BE2C (cell line): Measurements from ENCODE around the gene NLN.
A peak's percentile ranks its signal among the peaks of the same experiment; 100 is the strongest.

ENCODE experiments used
- DNase-seq: peaks from one replicate; pipeline ENCODE4 v3.0.0-alpha.2; 2020
- H3K27me3 ChIP-seq: fragments of 250-450 bp; sonication (Bioruptor Pico); 2 replicates; pipeline ENCODE4 v1.5.1; 2020; ENCODE audit warnings: mild to moderate bottlenecking
- H3K36me3 ChIP-seq: fragments of 250-450 bp; sonication (Bioruptor Pico); 2 replicates; pipeline ENCODE4 v1.5.1; 2020; ENCODE audit warnings: mild to moderate bottlenecking
- H3K4me1 ChIP-seq: fragments of 250-450 bp; sonication (Bioruptor Pico); 2 replicates; pipeline ENCODE4 v1.5.1; 2020
- H3K4me3 ChIP-seq: 2 replicates; pipeline ENCODE4 v1.5.1; 2011; ENCODE audit warnings: low read depth, low read length
- H3K9me3 ChIP-seq: fragments of 250-450 bp; sonication (Bioruptor Pico); 2 replicates; pipeline ENCODE4 v1.5.1; 2020
- TF ChIP-seq, protein P1 (sequence below): IDR thresholded peaks from 2 replicates; pipeline ENCODE4 v1.5.1; 2012; ENCODE audit warnings: mild to moderate bottlenecking, low read depth, low read length

The NLN gene

DNA sequence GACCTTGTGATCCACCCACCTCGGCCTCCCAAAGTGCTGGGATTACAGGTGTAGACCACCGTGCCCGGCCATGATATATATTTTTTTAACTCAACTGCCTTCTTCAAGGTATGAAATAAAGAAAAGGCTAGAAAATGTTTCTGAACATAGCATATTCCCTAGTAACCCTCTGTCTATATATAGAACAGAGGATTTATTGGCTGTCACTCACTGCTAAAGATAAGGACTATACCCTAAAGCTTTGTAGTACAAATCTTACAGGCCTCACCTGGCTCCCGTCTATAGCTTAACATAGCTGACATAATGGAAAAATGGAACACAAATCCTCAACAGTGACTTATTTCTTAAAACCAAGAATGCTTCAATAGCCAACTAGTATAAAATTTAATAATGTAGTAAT is 14.3 kb upstream of the NLN start:
- no peak for DNase-seq
- no peaks in the 10 kb centered on the region for H3K27me3 ChIP-seq
- no peaks in the 10 kb centered on the region for H3K9me3 ChIP-seq
- H3K4me3 ChIP-seq: no peak overlapping the region
- peaks cover 14% of the 10 kb centered on the region for H3K36me3 ChIP-seq
- H3K4me1 ChIP-seq: peaks cover 3% of the 10 kb centered on the region
- TF ChIP-seq, protein P1, sequence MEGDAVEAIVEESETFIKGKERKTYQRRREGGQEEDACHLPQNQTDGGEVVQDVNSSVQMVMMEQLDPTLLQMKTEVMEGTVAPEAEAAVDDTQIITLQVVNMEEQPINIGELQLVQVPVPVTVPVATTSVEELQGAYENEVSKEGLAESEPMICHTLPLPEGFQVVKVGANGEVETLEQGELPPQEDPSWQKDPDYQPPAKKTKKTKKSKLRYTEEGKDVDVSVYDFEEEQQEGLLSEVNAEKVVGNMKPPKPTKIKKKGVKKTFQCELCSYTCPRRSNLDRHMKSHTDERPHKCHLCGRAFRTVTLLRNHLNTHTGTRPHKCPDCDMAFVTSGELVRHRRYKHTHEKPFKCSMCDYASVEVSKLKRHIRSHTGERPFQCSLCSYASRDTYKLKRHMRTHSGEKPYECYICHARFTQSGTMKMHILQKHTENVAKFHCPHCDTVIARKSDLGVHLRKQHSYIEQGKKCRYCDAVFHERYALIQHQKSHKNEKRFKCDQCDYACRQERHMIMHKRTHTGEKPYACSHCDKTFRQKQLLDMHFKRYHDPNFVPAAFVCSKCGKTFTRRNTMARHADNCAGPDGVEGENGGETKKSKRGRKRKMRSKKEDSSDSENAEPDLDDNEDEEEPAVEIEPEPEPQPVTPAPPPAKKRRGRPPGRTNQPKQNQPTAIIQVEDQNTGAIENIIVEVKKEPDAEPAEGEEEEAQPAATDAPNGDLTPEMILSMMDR: no peak

DNA sequence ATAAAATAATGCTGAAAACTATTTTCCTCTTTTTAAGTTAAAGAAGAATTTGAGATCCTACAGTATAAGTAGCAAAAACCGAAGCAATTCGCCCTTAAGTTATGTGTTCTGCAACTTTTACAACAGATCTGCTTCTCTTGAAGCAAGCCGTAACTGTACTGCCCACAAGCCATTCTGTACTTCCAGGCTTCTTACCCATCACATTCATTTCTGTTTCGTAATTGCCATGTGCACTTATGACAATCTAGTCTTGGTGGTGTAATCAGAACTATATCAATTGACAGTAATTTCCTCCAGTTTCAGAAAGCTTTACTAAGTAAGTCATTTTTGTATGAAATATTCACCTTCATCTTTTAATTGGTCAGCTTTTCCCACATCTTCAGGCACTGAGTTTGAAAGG is 13.9 kb upstream of the NLN start:
- H3K9me3 ChIP-seq: no peaks in the 10 kb centered on the region
- TF ChIP-seq, protein P1: no peak
- H3K27me3 ChIP-seq: no peaks in the 10 kb centered on the region
- no peak overlapping the region for H3K4me3 ChIP-seq
- no peak for DNase-seq
- H3K36me3 ChIP-seq: peaks cover 14% of the 10 kb centered on the region
- H3K4me1 ChIP-seq: peaks cover 3% of the 10 kb centered on the region

DNA sequence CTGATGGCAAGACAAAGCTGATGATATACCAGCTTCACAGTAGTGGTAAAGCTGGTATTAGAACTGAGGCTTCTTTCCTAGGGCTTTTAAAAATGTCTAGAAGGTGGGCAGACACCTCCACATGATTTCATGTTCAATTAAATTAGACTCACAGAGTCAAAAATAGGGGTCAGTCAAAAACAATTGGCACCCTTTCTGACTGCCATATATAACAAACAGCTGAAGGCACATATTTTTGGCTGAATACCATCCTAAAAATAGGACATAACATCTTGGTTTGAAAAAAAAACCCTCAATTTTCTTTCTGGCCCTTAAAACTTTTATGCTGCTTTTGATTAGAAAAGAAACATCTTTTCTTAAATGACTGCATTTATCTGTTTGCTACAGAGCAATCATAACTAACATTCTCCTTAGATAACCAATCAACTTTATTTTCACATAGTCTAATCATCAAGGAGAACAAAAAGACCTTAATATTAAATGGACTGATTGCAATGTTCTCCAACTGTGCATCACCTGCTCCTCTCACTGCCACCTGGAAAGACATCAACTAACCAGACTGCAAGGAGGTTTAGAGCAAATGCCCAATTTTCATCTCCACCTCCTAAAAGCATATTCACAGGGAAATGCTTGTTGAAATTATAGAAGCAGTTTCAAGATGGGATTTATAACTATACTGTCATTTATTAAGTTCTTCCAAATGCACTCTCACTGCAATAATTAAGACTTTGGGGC is 3.3 kb upstream of the NLN start:
- Histone ChIP-seq H3K27me3 (no peaks in the 10 kb centered on the region), H3K36me3 (peaks cover 19% of the 10 kb centered on the region), H3K4me3 (no peak overlapping the region), H3K4me1 (no peaks in the 10 kb centered on the region), H3K9me3 (no peaks in the 10 kb centered on the region)
- no peak for DNase-seq
- TF ChIP-seq, protein P1: no peak

DNA sequence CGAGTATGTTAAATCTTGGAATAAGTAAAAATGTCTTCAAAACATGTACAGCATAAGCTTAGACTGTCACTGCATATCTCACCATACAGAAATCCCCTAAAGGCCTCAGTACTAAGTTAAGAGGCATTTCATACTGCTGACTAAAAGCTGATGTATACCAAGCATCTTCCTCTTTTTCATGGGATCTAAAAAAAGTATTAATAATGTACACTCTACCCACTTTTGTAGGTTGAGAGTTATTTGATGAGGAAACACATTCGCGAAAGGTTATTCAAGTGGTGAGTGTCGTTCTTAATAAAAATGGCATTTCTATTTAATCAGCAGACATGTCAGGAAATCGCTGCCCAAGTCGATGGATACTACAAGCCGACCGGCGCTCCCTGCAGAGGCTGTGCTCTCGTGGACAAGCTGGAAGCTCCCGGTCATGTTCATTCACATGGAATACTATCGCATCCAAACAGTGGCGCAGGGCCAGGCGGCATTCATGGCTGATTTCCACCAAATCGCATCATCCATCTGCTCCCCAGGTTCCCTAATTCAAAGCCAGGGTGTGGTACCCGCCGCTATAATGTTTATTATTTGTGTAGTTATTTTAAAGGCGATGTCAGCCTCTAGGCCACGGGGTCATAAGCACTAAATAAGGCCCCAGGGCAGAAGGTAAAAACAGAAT is 820 bp upstream of the NLN start:
- peak; percentile 74 for DNase-seq
- no peaks in the 10 kb centered on the region for H3K4me1 ChIP-seq

DNA sequence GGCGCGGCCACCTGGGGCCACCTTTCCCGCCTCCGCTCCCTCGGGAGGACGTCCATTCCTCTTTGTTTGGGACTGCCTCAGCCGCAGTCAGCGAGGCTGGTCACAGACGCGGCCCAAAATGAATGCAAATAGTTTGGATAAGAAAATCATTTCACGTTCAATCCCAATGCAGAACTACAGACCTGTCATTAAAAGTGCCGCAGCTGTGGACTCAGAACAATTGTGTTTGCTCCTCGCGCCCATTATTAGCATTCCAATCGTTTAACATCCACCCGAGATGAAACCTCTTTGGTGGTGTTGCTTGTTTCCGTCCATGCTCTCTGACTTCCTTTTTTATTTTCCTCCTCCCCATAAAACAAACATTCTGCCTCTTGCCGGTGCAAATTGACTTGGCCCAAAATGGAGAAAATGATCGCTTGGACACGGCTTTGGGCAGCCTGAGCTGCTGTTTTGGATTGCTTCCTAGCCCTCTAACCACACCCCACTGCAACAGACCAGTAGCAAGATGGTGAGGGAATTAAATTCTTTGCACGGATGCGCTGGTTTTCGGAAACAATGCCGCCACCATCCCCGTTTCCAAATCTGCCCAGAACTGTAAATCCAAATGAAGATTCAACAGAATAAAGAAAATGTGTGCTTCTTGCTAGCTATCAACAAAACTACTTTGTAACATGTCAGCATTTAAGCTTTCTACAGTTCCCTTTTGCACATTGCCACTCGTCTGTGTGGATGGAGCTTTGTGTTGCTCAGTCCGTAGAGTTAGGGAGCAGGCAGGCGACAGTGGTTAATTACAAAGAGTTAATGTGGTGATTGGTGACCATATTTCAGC is 784 bp downstream of the NLN start:
- peak; percentile 44 for DNase-seq
- TF ChIP-seq, protein P1: no peak
- Histone ChIP-seq H3K27me3 (no peaks in the 10 kb centered on the region), H3K4me3 (peak overlapping the region; percentile 77), H3K4me1 (peaks cover 4% of the 10 kb centered on the region; the same call in 1 of the 2 replicates), H3K9me3 (no peaks in the 10 kb centered on the region), H3K36me3 (peaks cover 11% of the 10 kb centered on the region)

More for the DNA sequence above, 820 bp upstream of the NLN start:
- H3K9me3 ChIP-seq: no peaks in the 10 kb centered on the region
- TF ChIP-seq, protein P1: no peak
- H3K36me3 ChIP-seq: peaks cover 11% of the 10 kb centered on the region
- H3K27me3 ChIP-seq: no peaks in the 10 kb centered on the region
- H3K4me3 ChIP-seq: peak overlapping the region; percentile 77
